ENCODE measurements around the gene GBGT1. TPM values are rescaled to one million over a fixed set of nuclear protein-coding genes. Genes with fewer than 3 reads are reported as not detected.

Gene GBGT1
- total RNA-seq, 6 donors from 2014 or later, result 9.1 to 71.2 (median 36.0) TPM

DNA sequence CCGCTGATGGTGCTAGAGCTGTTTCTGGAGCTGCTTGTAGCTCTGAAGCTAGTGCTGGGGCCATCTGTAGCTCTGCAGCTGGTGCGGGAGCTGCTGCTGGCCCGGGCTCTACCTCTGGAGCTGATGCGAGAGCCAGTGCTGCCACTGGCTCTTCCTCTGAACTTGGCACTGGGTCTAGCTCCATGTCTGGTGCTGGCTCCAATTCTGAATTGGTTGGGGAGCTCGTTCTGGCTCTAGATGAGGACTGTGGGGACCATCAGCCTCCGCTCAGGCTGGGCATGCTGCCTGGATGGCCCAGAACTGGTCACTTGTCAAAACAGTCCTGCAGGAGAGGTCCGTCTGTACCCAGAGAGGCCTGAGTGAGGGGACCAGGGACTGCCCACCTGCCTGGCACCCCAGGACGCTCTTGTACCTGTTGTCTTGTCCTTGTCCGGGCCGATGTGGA lies 23.9 kb upstream of the GBGT1 start:
- H3K4me3 ChIP-seq, result no peak overlapping the region
- H3K4me1 ChIP-seq, result peaks cover 0 to 7% (median 4%) of the 10 kb centered on the region in 4 donors
- no peak for ATAC-seq (ENCODE audit: low FRiP score in 2 of 2)
- H3K9me3 ChIP-seq, result no peaks in the 10 kb centered on the region
- H3K36me3 ChIP-seq, result no peaks in the 10 kb centered on the region
- TF ChIP-seq EP300 (IDR thresholded peaks at IDR 0.05) (no peak), POLR2A (IDR thresholded peaks at IDR 0.05) (no peak), POLR2AphosphoS5 (IDR thresholded peaks at IDR 0.05) (no peak)
- TF ChIP-seq, protein P1, sequence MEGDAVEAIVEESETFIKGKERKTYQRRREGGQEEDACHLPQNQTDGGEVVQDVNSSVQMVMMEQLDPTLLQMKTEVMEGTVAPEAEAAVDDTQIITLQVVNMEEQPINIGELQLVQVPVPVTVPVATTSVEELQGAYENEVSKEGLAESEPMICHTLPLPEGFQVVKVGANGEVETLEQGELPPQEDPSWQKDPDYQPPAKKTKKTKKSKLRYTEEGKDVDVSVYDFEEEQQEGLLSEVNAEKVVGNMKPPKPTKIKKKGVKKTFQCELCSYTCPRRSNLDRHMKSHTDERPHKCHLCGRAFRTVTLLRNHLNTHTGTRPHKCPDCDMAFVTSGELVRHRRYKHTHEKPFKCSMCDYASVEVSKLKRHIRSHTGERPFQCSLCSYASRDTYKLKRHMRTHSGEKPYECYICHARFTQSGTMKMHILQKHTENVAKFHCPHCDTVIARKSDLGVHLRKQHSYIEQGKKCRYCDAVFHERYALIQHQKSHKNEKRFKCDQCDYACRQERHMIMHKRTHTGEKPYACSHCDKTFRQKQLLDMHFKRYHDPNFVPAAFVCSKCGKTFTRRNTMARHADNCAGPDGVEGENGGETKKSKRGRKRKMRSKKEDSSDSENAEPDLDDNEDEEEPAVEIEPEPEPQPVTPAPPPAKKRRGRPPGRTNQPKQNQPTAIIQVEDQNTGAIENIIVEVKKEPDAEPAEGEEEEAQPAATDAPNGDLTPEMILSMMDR (IDR thresholded peaks at IDR 0.05), result no peak
- H3K27me3 ChIP-seq, result no peaks in the 10 kb centered on the region
- DNase-seq, result no peak
- WGBS, 2 donors, result 88 to 92% methylated on average over 6 to 9 of the region's 10 CpGs
- no peak overlapping the region for H3K27ac ChIP-seq

DNA sequence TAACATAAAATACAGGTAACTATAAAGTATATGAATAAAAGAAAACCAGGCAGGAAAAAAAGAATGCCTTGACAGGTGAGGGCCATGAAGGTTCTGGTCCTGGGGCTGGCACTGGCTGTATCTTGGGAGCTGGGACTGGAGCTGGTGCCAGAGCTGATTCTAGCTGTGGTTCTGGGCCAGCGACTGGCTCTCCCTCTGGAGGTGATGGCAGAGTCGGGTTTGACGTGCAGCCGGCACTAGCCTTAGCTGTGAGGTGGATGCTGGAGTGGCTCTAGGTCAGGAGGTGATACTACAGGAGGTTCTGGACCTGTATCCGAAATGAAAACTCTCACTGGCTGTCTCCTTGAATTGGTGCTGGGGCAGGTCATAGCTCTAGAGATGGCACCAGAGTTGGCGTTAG lies 23.0 kb upstream of the GBGT1 start:
- Histone ChIP-seq H3K4me1 (peaks cover 0 to 7% (median 4%) of the 10 kb centered on the region in 4 donors), H3K27ac (no peak overlapping the region), H3K27me3 (no peaks in the 10 kb centered on the region), H3K36me3 (no peaks in the 10 kb centered on the region), H3K9me3 (no peaks in the 10 kb centered on the region), H3K4me3 (no peak overlapping the region)
- WGBS, 2 donors, result 67 to 86% methylated on average over 2 to 6 of the region's 6 CpGs
- TF ChIP-seq POLR2AphosphoS5 (IDR thresholded peaks at IDR 0.05), result no peak
- TF ChIP-seq EP300 (IDR thresholded peaks at IDR 0.05), result no peak
- no peak for TF ChIP-seq POLR2A (IDR thresholded peaks at IDR 0.05)
- no peak for DNase-seq
- no peak for ATAC-seq (ENCODE audit: low FRiP score in 2 of 2)

DNA sequence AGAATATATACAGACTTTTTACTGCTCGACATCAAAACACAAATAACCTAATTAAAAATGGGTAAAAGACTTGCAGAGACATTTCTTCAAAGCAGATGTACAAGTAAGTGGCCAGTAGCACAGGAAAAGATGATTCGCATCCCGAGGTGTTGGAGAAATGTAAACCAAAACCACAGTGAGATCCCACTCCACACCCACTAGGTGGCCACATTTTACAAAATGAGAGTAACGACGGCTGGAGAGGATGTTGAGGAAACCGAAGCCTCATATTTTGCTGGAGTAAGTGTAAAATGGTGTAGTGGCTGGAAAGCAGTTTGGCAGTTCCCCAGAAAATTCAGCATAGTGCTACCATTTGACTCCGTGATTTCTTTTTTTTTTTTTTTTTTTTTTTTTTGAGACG lies 21.3 kb upstream of the GBGT1 start:
- no peak for TF ChIP-seq POLR2AphosphoS5 (IDR thresholded peaks at IDR 0.05)
- TF ChIP-seq, protein P1 (IDR thresholded peaks at IDR 0.05), result peak; percentile 25 to 70 (median 62)
- TF ChIP-seq POLR2A (IDR thresholded peaks at IDR 0.05), result no peak
- TF ChIP-seq EP300 (IDR thresholded peaks at IDR 0.05), result no peak
- 4 to 6% methylated on average over 6 to 7 of the region's 8 CpGs for whole genome bisulfite sequencing, 2 donors
- H3K4me1 ChIP-seq, result peaks cover 0 to 7% (median 4%) of the 10 kb centered on the region in 4 donors
- DNase-seq (peak in 1 of 2 donors; percentile 56), ATAC-seq (ENCODE audit: low FRiP score in 2 of 2) (peak; percentile 76 to 77)
- H3K36me3 ChIP-seq, result no peaks in the 10 kb centered on the region
- no peak overlapping the region for H3K4me3 ChIP-seq
- H3K27me3 ChIP-seq, result no peaks in the 10 kb centered on the region
- H3K27ac ChIP-seq, result no peak overlapping the region
- no peaks in the 10 kb centered on the region for H3K9me3 ChIP-seq

DNA sequence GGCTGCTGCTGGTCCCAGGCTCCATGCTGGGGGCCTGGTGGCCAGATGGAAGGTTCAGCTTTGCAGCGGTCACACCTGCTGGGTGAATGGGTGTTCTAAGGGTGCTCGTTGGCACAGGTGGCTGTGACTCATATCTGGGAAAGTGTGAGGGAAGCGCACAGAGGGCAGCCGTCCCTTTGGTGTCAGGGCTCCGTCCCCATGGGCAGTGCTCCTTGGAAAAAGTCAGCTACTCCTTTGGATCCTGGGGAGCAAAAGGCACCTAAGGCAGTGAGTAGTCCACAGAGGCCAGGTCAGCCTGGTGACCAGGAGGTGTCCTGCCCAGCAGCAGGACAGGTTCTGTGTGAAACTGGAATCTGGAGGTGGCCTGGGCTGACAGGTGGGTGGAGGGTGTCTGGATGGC lies 18.4 kb upstream of the GBGT1 start:
- TF ChIP-seq EP300 (IDR thresholded peaks at IDR 0.05), result no peak
- TF ChIP-seq POLR2A (IDR thresholded peaks at IDR 0.05), result no peak
- TF ChIP-seq, protein P1 (IDR thresholded peaks at IDR 0.05), result no peak
- WGBS, 2 donors, result 75% methylated on average over 5 of the region's 5 CpGs; no CpG with 5 or more reads in 1 of the 2 donors
- no peaks in the 10 kb centered on the region for H3K36me3 ChIP-seq
- H3K27ac ChIP-seq, result no peak overlapping the region
- ATAC-seq (ENCODE audit: low FRiP score in 2 of 2) (no peak), DNase-seq (no peak)
- H3K27me3 ChIP-seq, result no peaks in the 10 kb centered on the region
- no peak overlapping the region for H3K4me3 ChIP-seq
- H3K9me3 ChIP-seq, result no peaks in the 10 kb centered on the region
- H3K4me1 ChIP-seq, result peaks cover 0 to 7% (median 4%) of the 10 kb centered on the region in 4 donors

DNA sequence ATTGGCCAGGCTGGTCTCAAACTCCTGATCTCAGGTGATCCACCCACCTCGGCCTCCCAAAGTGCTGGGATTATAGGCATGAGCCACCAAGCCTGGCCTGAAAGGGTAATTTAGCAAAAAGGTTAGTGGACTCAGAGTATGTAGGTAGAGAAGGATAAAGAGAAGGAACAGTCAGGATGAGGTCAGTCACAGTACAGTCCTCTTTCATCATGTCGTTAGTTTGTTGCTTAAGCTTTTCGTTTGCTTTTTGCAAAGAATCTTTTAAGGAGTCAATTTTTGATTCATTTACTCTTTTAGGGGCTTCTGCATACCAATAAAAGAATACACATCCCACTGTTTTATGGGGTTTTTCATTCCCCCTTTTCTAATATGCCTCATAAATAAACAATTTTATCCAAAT lies 17.8 kb upstream of the GBGT1 start:
- ATAC-seq (ENCODE audit: low FRiP score in 2 of 2), result no peak
- WGBS, 2 donors, result 70 to 84% methylated on average over 3 of the region's 3 CpGs

More for the DNA sequence above, 17.8 kb upstream of the GBGT1 start:
- DNase-seq, result no peak
- no peaks in the 10 kb centered on the region for H3K36me3 ChIP-seq
- TF ChIP-seq EP300 (IDR thresholded peaks at IDR 0.05) (no peak), POLR2A (IDR thresholded peaks at IDR 0.05) (no peak), POLR2AphosphoS5 (IDR thresholded peaks at IDR 0.05) (no peak)
- TF ChIP-seq, protein P1 (IDR thresholded peaks at IDR 0.05), result no peak
- H3K27me3 ChIP-seq, result no peaks in the 10 kb centered on the region
- no peaks in the 10 kb centered on the region for H3K9me3 ChIP-seq
- no peak overlapping the region for H3K27ac ChIP-seq
- peaks cover 0 to 7% (median 4%) of the 10 kb centered on the region in 4 donors for H3K4me1 ChIP-seq
- H3K4me3 ChIP-seq, result no peak overlapping the region
